ENCODE results near the gene IL15. TPM values are rescaled to one million over a fixed set of nuclear protein-coding genes. Genes with fewer than 3 reads are reported as not detected.

IL15 gene
- total and polyA plus RNA-seq, 2 experiments from 2014 or later: 2.3 to 3.7 TPM

GRCh38 chr4:141782205-141782604 lies 145.8 kb downstream of the IL15 start:
- peaks cover 7% of the 10 kb centered on the region for H3K9me3 Mint-ChIP-seq
- no peaks in the 10 kb centered on the region for H3K27me3 Mint-ChIP-seq (ENCODE audit: insufficient read depth, low read depth, poor library complexity)
- Histone ChIP-seq H3K27me3 (ENCODE audit: insufficient read depth) (no peaks in the 10 kb centered on the region), H3K4me3 (no peak overlapping the region), H3K4me1 (ENCODE audit: insufficient read depth) (no peaks in the 10 kb centered on the region), H4K20me1 (replicated peaks; ENCODE audit: insufficient read depth) (no peaks in the 10 kb centered on the region), H3K79me2 (replicated peaks; ENCODE audit: insufficient read depth) (no peaks in the 10 kb centered on the region), H2AFZ (no peak overlapping the region), H3K36me3 (ENCODE audit: insufficient read depth) (no peaks in the 10 kb centered on the region), H3K4me2 (no peak overlapping the region), H3F3A (replicated peaks; ENCODE audit: low read depth) (no peaks in the 10 kb centered on the region), H3K27ac (ENCODE audit: low read depth) (no peak overlapping the region), H3K9me2 (ENCODE audit: insufficient read depth) (peaks cover 7% of the 10 kb centered on the region; the same call in 1 of the 2 replicates)
- no peak for TF ChIP-seq EZH2phosphoT487 (IDR thresholded peaks at IDR 0.05; ENCODE audit: unreplicated experiment)
- TF ChIP-seq CREB1 (CRISPR knock-in tag; IDR thresholded peaks at IDR 0.05; ENCODE audit: low read depth): no peak
- TF ChIP-seq ZNF114 (CRISPR knock-in tag; IDR thresholded peaks at IDR 0.05): no peak
- TF ChIP-seq NANOG (IDR thresholded peaks at IDR 0.05; ENCODE audit: borderline replicate concordance): no peak
- TF ChIP-seq CTCF (conservative IDR thresholded peaks at IDR 0.05; ENCODE audit: low read depth in 2 of 2): no peak
- TF ChIP-seq POLR2AphosphoS5 (IDR thresholded peaks at IDR 0.05; ENCODE audit: low read depth): no peak
- TF ChIP-seq, protein P1, sequence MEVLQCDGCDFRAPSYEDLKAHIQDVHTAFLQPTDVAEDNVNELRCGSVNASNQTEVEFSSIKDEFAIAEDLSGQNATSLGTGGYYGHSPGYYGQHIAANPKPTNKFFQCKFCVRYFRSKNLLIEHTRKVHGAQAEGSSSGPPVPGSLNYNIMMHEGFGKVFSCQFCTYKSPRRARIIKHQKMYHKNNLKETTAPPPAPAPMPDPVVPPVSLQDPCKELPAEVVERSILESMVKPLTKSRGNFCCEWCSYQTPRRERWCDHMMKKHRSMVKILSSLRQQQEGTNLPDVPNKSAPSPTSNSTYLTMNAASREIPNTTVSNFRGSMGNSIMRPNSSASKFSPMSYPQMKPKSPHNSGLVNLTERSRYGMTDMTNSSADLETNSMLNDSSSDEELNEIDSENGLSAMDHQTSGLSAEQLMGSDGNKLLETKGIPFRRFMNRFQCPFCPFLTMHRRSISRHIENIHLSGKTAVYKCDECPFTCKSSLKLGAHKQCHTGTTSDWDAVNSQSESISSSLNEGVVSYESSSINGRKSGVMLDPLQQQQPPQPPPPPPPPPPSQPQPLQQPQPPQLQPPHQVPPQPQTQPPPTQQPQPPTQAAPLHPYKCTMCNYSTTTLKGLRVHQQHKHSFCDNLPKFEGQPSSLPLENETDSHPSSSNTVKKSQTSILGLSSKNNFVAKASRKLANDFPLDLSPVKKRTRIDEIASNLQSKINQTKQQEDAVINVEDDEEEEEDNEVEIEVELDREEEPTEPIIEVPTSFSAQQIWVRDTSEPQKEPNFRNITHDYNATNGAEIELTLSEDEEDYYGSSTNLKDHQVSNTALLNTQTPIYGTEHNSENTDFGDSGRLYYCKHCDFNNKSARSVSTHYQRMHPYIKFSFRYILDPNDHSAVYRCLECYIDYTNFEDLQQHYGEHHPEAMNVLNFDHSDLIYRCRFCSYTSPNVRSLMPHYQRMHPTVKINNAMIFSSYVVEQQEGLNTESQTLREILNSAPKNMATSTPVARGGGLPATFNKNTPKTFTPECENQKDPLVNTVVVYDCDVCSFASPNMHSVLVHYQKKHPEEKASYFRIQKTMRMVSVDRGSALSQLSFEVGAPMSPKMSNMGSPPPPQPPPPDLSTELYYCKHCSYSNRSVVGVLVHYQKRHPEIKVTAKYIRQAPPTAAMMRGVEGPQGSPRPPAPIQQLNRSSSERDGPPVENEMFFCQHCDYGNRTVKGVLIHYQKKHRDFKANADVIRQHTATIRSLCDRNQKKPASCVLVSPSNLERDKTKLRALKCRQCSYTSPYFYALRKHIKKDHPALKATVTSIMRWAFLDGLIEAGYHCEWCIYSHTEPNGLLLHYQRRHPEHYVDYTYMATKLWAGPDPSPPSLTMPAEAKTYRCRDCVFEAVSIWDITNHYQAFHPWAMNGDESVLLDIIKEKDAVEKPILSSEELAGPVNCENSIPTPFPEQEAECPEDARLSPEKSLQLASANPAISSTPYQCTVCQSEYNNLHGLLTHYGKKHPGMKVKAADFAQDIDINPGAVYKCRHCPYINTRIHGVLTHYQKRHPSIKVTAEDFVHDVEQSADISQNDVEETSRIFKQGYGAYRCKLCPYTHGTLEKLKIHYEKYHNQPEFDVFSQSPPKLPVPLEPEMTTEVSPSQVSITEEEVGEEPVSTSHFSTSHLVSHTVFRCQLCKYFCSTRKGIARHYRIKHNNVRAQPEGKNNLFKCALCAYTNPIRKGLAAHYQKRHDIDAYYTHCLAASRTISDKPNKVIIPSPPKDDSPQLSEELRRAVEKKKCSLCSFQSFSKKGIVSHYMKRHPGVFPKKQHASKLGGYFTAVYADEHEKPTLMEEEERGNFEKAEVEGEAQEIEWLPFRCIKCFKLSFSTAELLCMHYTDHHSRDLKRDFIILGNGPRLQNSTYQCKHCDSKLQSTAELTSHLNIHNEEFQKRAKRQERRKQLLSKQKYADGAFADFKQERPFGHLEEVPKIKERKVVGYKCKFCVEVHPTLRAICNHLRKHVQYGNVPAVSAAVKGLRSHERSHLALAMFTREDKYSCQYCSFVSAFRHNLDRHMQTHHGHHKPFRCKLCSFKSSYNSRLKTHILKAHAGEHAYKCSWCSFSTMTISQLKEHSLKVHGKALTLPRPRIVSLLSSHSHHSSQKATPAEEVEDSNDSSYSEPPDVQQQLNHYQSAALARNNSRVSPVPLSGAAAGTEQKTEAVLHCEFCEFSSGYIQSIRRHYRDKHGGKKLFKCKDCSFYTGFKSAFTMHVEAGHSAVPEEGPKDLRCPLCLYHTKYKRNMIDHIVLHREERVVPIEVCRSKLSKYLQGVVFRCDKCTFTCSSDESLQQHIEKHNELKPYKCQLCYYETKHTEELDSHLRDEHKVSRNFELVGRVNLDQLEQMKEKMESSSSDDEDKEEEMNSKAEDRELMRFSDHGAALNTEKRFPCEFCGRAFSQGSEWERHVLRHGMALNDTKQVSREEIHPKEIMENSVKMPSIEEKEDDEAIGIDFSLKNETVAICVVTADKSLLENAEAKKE (CRISPR knock-in tag; IDR thresholded peaks at IDR 0.05): no peak
- no peak for TF ChIP-seq EZH2 (IDR thresholded peaks at IDR 0.05; ENCODE audit: low read depth, unreplicated experiment)
- TF ChIP-seq ZNF331 (CRISPR knock-in tag; IDR thresholded peaks at IDR 0.05; ENCODE audit: low read depth): no peak
- TF ChIP-seq, protein P2, sequence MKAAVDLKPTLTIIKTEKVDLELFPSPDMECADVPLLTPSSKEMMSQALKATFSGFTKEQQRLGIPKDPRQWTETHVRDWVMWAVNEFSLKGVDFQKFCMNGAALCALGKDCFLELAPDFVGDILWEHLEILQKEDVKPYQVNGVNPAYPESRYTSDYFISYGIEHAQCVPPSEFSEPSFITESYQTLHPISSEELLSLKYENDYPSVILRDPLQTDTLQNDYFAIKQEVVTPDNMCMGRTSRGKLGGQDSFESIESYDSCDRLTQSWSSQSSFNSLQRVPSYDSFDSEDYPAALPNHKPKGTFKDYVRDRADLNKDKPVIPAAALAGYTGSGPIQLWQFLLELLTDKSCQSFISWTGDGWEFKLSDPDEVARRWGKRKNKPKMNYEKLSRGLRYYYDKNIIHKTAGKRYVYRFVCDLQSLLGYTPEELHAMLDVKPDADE (IDR thresholded peaks at IDR 0.05): no peak
- TF ChIP-seq STAT1 (IDR thresholded peaks at IDR 0.05; ENCODE audit: unreplicated experiment): no peak
- TF ChIP-seq JUNB (IDR thresholded peaks at IDR 0.05; ENCODE audit: unreplicated experiment): no peak
- TF ChIP-seq REST (IDR thresholded peaks at IDR 0.05; ENCODE audit: unreplicated experiment): no peak
- DNase-seq (ENCODE audit: low spot score) (no peak), ATAC-seq (no peak)
- H3K4me1 Mint-ChIP-seq: no peaks in the 10 kb centered on the region
- no peak overlapping the region for H3K4me3 Mint-ChIP-seq
- no peak overlapping the region for H3K27ac Mint-ChIP-seq
- H3K36me3 Mint-ChIP-seq (ENCODE audit: low read depth): peaks cover 7% of the 10 kb centered on the region; the same call in 2 of the 3 replicates
